GM12878 (cell line): Measurements from ENCODE around the gene ALDH3A2. TPM values are rescaled to one million over a fixed set of nuclear protein-coding genes. Genes with fewer than 3 reads are reported as not detected.

Source experiments
- ATAC-seq: fragments of 200-7000 bp; cut with Tn5 transposase; 3 replicates; pipeline ENCODE4 v1.9.1; 2020; ENCODE audit warnings: mild to moderate bottlenecking, moderate library complexity
- BruUV-seq: library from RNA; stranded (reverse); fragments of 400-500 nt; replicated peaks from 2 replicates; lab custom pipeline; 2021; lab: Mats Ljungman, UMichigan
- CTCF ChIA-PET: fragments of 300-600 bp; sonication (Branson Sonifier 250); formaldehyde crosslinking; extraction: SDS; loops from one replicate; lab custom pipeline; 2021; ENCODE audit warnings: inconsistent platforms; lab: Yijun Ruan, JAX
- POLR2A ChIA-PET: fragments of 350-600 bp; formaldehyde crosslinking; extraction: SDS; loops from one replicate; lab custom pipeline; 2021; ENCODE audit warnings: inconsistent platforms; lab: Charles Lee
- RAD21 ChIA-PET: fragments of 300-600 bp; sonication (Branson Sonifier 250); formaldehyde crosslinking; loops from one replicate; lab custom pipeline; 2023; ENCODE audit warnings: antibody characterized with exemption; ENCODE audit not compliant: unreplicated experiment; lab: Charles Lee
- SMC1A ChIA-PET: fragments of 300-600 bp; sonication (Branson Sonifier 250); formaldehyde crosslinking; loops from one replicate; lab custom pipeline; 2023; ENCODE audit not compliant: unreplicated experiment, uncharacterized antibody; lab: Charles Lee
- DNase-seq: peaks from one replicate; pipeline ENCODE4 v3.0.0-alpha.2; 2011; ENCODE audit warnings: low read depth, low spot score
- FAIRE-seq: peaks from 3 replicates; lab custom pipeline; 2011; peaks lifted over from hg19 to GRCh38; lab: Jason Lieb, UNC
- H2AFZ ChIP-seq: 2 replicates; pipeline ENCODE4 v1.6.0; 2011; ENCODE audit warnings: low read depth, low read length, control low read depth; ENCODE audit not compliant: control insufficient read depth
- H3K27ac ChIP-seq: 2 replicates; pipeline ENCODE4 v1.5.1; 2011; ENCODE audit warnings: control low read depth; ENCODE audit not compliant: control insufficient read depth, insufficient read depth
- H3K27me3 ChIP-seq, 2 experiments: replicated peaks in 1 of 2; 2 replicates each; pipeline versions ENCODE4 v1.6.0 to v1.6.1; 2011; ENCODE audit warnings: low read length in 1 of 2; ENCODE audit not compliant: control insufficient read depth in 2 of 2, insufficient read depth in 2 of 2
- H3K36me3 ChIP-seq, 2 experiments: 2 replicates each; pipeline ENCODE4 v1.5.1; 2011; ENCODE audit warnings: low read length in 1 of 2; ENCODE audit not compliant: control insufficient read depth in 2 of 2, insufficient read depth in 2 of 2
- H3K4me1 ChIP-seq: 2 replicates; pipeline ENCODE4 v1.6.1; 2011; ENCODE audit warnings: mild to moderate bottlenecking, low read length, moderate library complexity, mixed read lengths; ENCODE audit not compliant: control insufficient read depth, insufficient read depth
- H3K4me2 ChIP-seq: 2 replicates; pipeline ENCODE4 v1.6.0; 2011; ENCODE audit warnings: control low read depth; ENCODE audit not compliant: control insufficient read depth, insufficient read depth
- H3K4me3 ChIP-seq: fragments of 200-600 bp; sonication (generic); 2 replicates; pipeline ENCODE4 v1.5.1; 2016
- H3K79me2 ChIP-seq: 2 replicates; pipeline ENCODE4 v1.6.0; 2011; ENCODE audit warnings: low read length; ENCODE audit not compliant: control insufficient read depth, insufficient read depth
- H3K9ac ChIP-seq: 2 replicates; pipeline ENCODE4 v1.8.0; 2011; ENCODE audit warnings: low read length, control low read depth, mixed read lengths; ENCODE audit not compliant: control insufficient read depth, insufficient read depth
- H3K9me3 ChIP-seq: replicated peaks from 3 replicates; pipeline ENCODE4 v1.5.1; 2011; ENCODE audit warnings: mild to moderate bottlenecking, low read length; ENCODE audit not compliant: control insufficient read depth, insufficient read depth
- H4K20me1 ChIP-seq: 2 replicates; pipeline ENCODE4 v1.6.0; 2011; ENCODE audit not compliant: control insufficient read depth, insufficient read depth
- BHLHE40 ChIP-seq, 2 experiments: fragments of 450-650 bp in 1 of 2; IDR thresholded peaks; 2 replicates each; pipeline ENCODE4 v1.6.1; 2011 to 2017; ENCODE audit warnings: low read depth in 2 of 2, borderline replicate concordance in 1 of 2, improper control_type of control experiment in 1 of 2, low read length in 1 of 2, mild to moderate bottlenecking in 1 of 2
- CTCF ChIP-seq, 3 experiments: IDR thresholded peaks in 2 of 3; conservative IDR thresholded peaks in 1 of 3; 2 replicates each; pipeline ENCODE4 v1.5.1; 2011; ENCODE audit warnings: low read depth in 3 of 3, low read length in 3 of 3, mild to moderate bottlenecking in 3 of 3, control low read depth in 2 of 3, moderate library complexity in 2 of 3, inconsistent platforms in 1 of 3, mixed read lengths in 1 of 3; ENCODE audit not compliant: control insufficient read depth in 2 of 3, insufficient read depth in 1 of 3; ENCODE audit errors: extremely low read depth in 1 of 3
- HDAC6 ChIP-seq: fragments of 200-600 bp; sonication (generic); IDR thresholded peaks from one replicate; pipeline ENCODE4 v1.8.0; 2017; ENCODE audit warnings: antibody characterized with exemption; ENCODE audit not compliant: unreplicated experiment
- JUNB ChIP-seq: IDR thresholded peaks from 2 replicates; pipeline ENCODE4 v1.6.1; 2016; ENCODE audit warnings: antibody characterized with exemption, mild to moderate bottlenecking
- KDM1A ChIP-seq: fragments of 200-600 bp; sonication (generic); IDR thresholded peaks from 2 replicates; pipeline ENCODE4 v1.6.1; 2016; ENCODE audit warnings: borderline replicate concordance
- POLR2A ChIP-seq: IDR thresholded peaks from 2 replicates; pipeline ENCODE4 v1.6.1; 2011; ENCODE audit warnings: low read depth, mild to moderate bottlenecking, low read length
- RUNX3 ChIP-seq: IDR thresholded peaks from 2 replicates; pipeline ENCODE4 v1.6.1; 2012; ENCODE audit warnings: low read length, inconsistent platforms
- USF1 ChIP-seq: IDR thresholded peaks from 2 replicates; pipeline ENCODE4 v1.6.1; 2011; ENCODE audit warnings: borderline replicate concordance, low read depth, mild to moderate bottlenecking, moderate library complexity, mixed read lengths, low read length; ENCODE audit not compliant: insufficient read depth; ENCODE audit errors: extremely low read length
- whole genome bisulfite sequencing: methylation state at CpG from one replicate; pipeline ENCODE4 v1.1.6; 2016; ENCODE audit warnings: low lambda C conversion rate; ENCODE audit not compliant: insufficient replicate concordance, insufficient coverage; ENCODE audit errors: missing lambda C conversion rate; 5-methylcytosine and 5-hydroxymethylcytosine counted together
- in situ Hi-C: fragments of 300-500 bp; cut with MboI; formaldehyde crosslinking; loops from 9 replicates; pipeline ENCODE4 v1.14.3; 2018; ENCODE audit warnings: mixed read lengths
- intact Hi-C: fragments of 100-400 bp; cut with micrococcal nuclease; formaldehyde crosslinking; loops from one replicate; pipeline ENCODE4 v1.14.2; 2022; ENCODE audit not compliant: unreplicated experiment
- polyA plus RNA-seq, 11 experiments: library from polyadenylated mRNA; depleted of rRNA in 4 of 11; unstranded in 6 of 11; stranded (reverse) in 5 of 11; fragments of >200 nt; fragmentation: Nextera tagmentation in 4 of 11; fragmentation: Illumina TruSeq in 1 of 11; extraction: Ambion mirVana in 4 of 11; extraction: Trizol in 1 of 11; gene quantifications; 1 replicate in 1 of 11; 2 replicates in 10 of 11; pipeline versions ENCODE4 v1.2.1 to v1.2.3, GENCODE V29; 2011 to 2016; ENCODE audit warnings: inconsistent platforms in 2 of 11, missing spikeins in 2 of 11, low read depth in 1 of 11
- total RNA-seq, 4 experiments: library from RNA; depleted of rRNA in 3 of 4; stranded (reverse); fragments of >200 nt in 3 of 4; fragmentation: Illumina TruSeq in 1 of 4; extraction: Trizol in 1 of 4; gene quantifications; 2 replicates each; pipeline versions ENCODE4 v1.2.1 to v1.2.3, GENCODE V29; 2013 to 2021

The ALDH3A2 gene
- total and polyA plus RNA-seq, 10 of the 15 experiments (the other 5 are each of a cell fraction or from before 2014, with no cell fraction given) = 5.0 to 37.0 (median 26.1) TPM

GRCh38 chr17:19724501-19725420, 76.2 kb downstream of the ALDH3A2 start:
- WGBS = 11% methylated on average over 43 of the region's 55 CpGs
- ChIA-PET SMC1A (no interaction called here), POLR2A (no interaction called here), RAD21 (no interaction called here), CTCF (no interaction called here)
- TF ChIP-seq POLR2A (no peak), RUNX3 (peak; percentile 15; the same call in 1 of the 2 replicates), USF1 (peak; percentile 58), BHLHE40 (IDR thresholded peaks at IDR 0.05; ENCODE audit: borderline replicate concordance in 1 of 2, low read depth in 2 of 2, low read length in 1 of 2) (peak in 1 of 2 experiments; percentile 18; a peak in 1 of 4 replicates), JUNB (no peak)
- Histone ChIP-seq H3K9ac (no peak overlapping the region), H3K27ac (no peak overlapping the region), H3K4me2 (peak overlapping the region; percentile 42; the same call in 1 of the 2 replicates), H3K36me3 (no peaks in the 10 kb centered on the region), H3K4me3 (no peak overlapping the region), H3K4me1 (no peaks in the 10 kb centered on the region), H3K27me3 (peaks cover 0 to 2% of the 10 kb centered on the region in 2 experiments; a peak in 1 of 4 replicates), H3K79me2 (no peaks in the 10 kb centered on the region), H2AFZ (no peak overlapping the region), H4K20me1 (no peaks in the 10 kb centered on the region), H3K9me3 (no peaks in the 10 kb centered on the region)
- no TSS peak for BruUV-seq
- intact Hi-C loops (no loop called here), in situ Hi-C loops (no loop called here)
- ATAC-seq = no peak
- no peak for FAIRE-seq
- no peak for DNase-seq

- ChIA-PET CTCF (no interaction called here), SMC1A (no interaction called here), RAD21 (no interaction called here)
- no TSS peak for BruUV-seq
- ATAC-seq (no peak), DNase-seq (no peak), FAIRE-seq (no peak)
- H2AFZ ChIP-seq = no peak overlapping the region
- no peak overlapping the region for H3K9ac ChIP-seq
- no peak overlapping the region for H3K27ac ChIP-seq
- H3K27me3 ChIP-seq = peaks cover 0 to 2% of the 10 kb centered on the region in 2 experiments; a peak in 1 of 4 replicates
- no peaks in the 10 kb centered on the region for H3K9me3 ChIP-seq
- H3K79me2 ChIP-seq = no peaks in the 10 kb centered on the region
- no peaks in the 10 kb centered on the region for H3K36me3 ChIP-seq
- H3K4me1 ChIP-seq = no peaks in the 10 kb centered on the region
- no peak overlapping the region for H3K4me2 ChIP-seq
- in situ Hi-C loops = no loop called here
- TF ChIP-seq HDAC6 = no peak
- TF ChIP-seq KDM1A = no peak
- no peak for TF ChIP-seq CTCF (IDR thresholded peaks at IDR 0.05 in 2 of 3, conservative IDR thresholded peaks at IDR 0.05 in 1 of 3; ENCODE audit: control insufficient read depth in 2 of 3, extremely low read depth in 1 of 3, insufficient read depth in 1 of 3, low read depth in 3 of 3, low read length in 3 of 3)
- TF ChIP-seq, all 136 proteins: peak for 0
- H3K4me3 ChIP-seq = no peak overlapping the region
- no peaks in the 10 kb centered on the region for H4K20me1 ChIP-seq
- POLR2A ChIA-PET = no interaction called here
- 61% methylated on average over 5 of the region's 5 CpGs for WGBS
- intact Hi-C loops = no loop called here
Observed at GRCh38 chr17:19725486-19725885, 76.9 kb downstream of the ALDH3A2 start.
